ENCODE data around the gene OR5AP2. TPM values are rescaled to one million over a fixed set of nuclear protein-coding genes. Genes with fewer than 3 reads are reported as not detected.

The OR5AP2 gene
- polyA plus RNA-seq, 1 donor from 2014 or later = not detected

DNA sequence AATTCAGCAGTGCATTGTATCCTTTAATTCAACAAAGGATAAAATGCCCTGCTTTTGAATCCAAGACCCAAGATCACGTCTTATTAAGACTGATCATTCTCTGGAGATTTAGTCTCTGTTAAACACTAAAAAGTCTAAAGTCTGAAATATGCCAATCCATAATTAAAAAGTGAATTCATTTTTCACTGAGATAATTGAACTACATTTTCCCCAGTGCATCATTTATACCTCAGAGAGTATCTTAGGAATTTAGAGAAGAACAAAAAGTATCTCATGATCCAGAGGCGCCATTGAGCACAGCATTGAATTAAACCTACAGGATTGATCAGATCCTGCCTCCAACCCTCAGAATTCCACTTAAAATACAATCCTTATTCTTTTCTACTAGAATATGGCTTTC is 5.4 kb downstream of the OR5AP2 start:
- H3K36me3 ChIP-seq (ENCODE audit: insufficient read depth, low read length) = no peaks in the 10 kb centered on the region
- no peaks in the 10 kb centered on the region for H3K79me2 ChIP-seq (replicated peaks; ENCODE audit: insufficient read depth, low read length)
- H3F3A ChIP-seq (ENCODE audit: insufficient read depth, low read length, poor library complexity, severe bottlenecking) = no peaks in the 10 kb centered on the region
- no peak overlapping the region for H2AFZ ChIP-seq (ENCODE audit: low read depth, low read length)
- no peaks in the 10 kb centered on the region for H3K9me2 ChIP-seq (ENCODE audit: insufficient read depth, low read length)
- no peaks in the 10 kb centered on the region for H3K9me3 ChIP-seq (ENCODE audit: low read length)
- H3K9ac ChIP-seq (ENCODE audit: low read length) = no peak overlapping the region
- H4K20me1 ChIP-seq (ENCODE audit: insufficient read depth) = no peaks in the 10 kb centered on the region
- TF ChIP-seq EZH2 (IDR thresholded peaks at IDR 0.05; ENCODE audit: borderline replicate concordance, insufficient read depth, low read length, poor library complexity, severe bottlenecking) (no peak), MXI1 (conservative IDR thresholded peaks at IDR 0.05; ENCODE audit: poor library complexity, severe bottlenecking) (no peak), EP300 (conservative IDR thresholded peaks at IDR 0.05; ENCODE audit: poor library complexity, severe bottlenecking) (no peak), POLR2AphosphoS5 (IDR thresholded peaks at IDR 0.05) (no peak), SMC3 (conservative IDR thresholded peaks at IDR 0.05; ENCODE audit: poor library complexity) (no peak)
- TF ChIP-seq, protein P1, sequence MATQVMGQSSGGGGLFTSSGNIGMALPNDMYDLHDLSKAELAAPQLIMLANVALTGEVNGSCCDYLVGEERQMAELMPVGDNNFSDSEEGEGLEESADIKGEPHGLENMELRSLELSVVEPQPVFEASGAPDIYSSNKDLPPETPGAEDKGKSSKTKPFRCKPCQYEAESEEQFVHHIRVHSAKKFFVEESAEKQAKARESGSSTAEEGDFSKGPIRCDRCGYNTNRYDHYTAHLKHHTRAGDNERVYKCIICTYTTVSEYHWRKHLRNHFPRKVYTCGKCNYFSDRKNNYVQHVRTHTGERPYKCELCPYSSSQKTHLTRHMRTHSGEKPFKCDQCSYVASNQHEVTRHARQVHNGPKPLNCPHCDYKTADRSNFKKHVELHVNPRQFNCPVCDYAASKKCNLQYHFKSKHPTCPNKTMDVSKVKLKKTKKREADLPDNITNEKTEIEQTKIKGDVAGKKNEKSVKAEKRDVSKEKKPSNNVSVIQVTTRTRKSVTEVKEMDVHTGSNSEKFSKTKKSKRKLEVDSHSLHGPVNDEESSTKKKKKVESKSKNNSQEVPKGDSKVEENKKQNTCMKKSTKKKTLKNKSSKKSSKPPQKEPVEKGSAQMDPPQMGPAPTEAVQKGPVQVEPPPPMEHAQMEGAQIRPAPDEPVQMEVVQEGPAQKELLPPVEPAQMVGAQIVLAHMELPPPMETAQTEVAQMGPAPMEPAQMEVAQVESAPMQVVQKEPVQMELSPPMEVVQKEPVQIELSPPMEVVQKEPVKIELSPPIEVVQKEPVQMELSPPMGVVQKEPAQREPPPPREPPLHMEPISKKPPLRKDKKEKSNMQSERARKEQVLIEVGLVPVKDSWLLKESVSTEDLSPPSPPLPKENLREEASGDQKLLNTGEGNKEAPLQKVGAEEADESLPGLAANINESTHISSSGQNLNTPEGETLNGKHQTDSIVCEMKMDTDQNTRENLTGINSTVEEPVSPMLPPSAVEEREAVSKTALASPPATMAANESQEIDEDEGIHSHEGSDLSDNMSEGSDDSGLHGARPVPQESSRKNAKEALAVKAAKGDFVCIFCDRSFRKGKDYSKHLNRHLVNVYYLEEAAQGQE (IDR thresholded peaks at IDR 0.05; ENCODE audit: borderline replicate concordance) = no peak
- TF ChIP-seq, protein P2, sequence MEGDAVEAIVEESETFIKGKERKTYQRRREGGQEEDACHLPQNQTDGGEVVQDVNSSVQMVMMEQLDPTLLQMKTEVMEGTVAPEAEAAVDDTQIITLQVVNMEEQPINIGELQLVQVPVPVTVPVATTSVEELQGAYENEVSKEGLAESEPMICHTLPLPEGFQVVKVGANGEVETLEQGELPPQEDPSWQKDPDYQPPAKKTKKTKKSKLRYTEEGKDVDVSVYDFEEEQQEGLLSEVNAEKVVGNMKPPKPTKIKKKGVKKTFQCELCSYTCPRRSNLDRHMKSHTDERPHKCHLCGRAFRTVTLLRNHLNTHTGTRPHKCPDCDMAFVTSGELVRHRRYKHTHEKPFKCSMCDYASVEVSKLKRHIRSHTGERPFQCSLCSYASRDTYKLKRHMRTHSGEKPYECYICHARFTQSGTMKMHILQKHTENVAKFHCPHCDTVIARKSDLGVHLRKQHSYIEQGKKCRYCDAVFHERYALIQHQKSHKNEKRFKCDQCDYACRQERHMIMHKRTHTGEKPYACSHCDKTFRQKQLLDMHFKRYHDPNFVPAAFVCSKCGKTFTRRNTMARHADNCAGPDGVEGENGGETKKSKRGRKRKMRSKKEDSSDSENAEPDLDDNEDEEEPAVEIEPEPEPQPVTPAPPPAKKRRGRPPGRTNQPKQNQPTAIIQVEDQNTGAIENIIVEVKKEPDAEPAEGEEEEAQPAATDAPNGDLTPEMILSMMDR (IDR thresholded peaks at IDR 0.05; ENCODE audit: poor library complexity, severe bottlenecking) = no peak
- H3K4me3 ChIP-seq (ENCODE audit: low read length) = no peak overlapping the region
- H3K27me3 ChIP-seq (ENCODE audit: insufficient read depth, low read depth, low read length) = no peaks in the 10 kb centered on the region
- H3K4me2 ChIP-seq (ENCODE audit: low read length) = no peak overlapping the region
- no peak overlapping the region for H3K27ac ChIP-seq (ENCODE audit: low read length)

DNA sequence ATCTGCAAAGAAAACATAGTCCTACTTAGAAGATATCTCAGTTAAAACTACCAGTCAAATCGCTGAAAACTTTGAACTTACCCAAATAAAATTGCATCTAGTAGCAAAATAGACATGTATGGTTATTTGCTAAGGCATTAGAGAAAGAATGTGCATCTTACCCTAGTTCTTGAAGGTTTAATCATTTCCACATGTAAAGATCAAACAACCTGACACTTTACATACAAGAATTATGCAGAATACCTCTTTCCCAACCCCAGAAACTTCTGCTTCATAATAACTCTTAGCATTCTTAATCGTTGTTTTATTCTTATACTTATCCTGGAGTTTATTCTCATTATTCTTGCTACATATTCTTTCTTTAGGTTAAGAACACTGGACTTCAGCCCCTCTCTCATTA is 9.9 kb downstream of the OR5AP2 start:
- no peak overlapping the region for H3K4me3 ChIP-seq (ENCODE audit: low read length)
- H3K9ac ChIP-seq (ENCODE audit: low read length) = no peak overlapping the region
- TF ChIP-seq, protein P2 (IDR thresholded peaks at IDR 0.05; ENCODE audit: poor library complexity, severe bottlenecking) = no peak
- TF ChIP-seq SMC3 (conservative IDR thresholded peaks at IDR 0.05; ENCODE audit: poor library complexity) (no peak), MXI1 (conservative IDR thresholded peaks at IDR 0.05; ENCODE audit: poor library complexity, severe bottlenecking) (no peak), EP300 (conservative IDR thresholded peaks at IDR 0.05; ENCODE audit: poor library complexity, severe bottlenecking) (no peak), POLR2AphosphoS5 (IDR thresholded peaks at IDR 0.05) (no peak), RAD21 (conservative IDR thresholded peaks at IDR 0.05) (no peak), EZH2 (IDR thresholded peaks at IDR 0.05; ENCODE audit: borderline replicate concordance, insufficient read depth, low read length, poor library complexity, severe bottlenecking) (no peak), TAF1 (IDR thresholded peaks at IDR 0.05; ENCODE audit: low read depth) (no peak)
- TF ChIP-seq, protein P1 (IDR thresholded peaks at IDR 0.05; ENCODE audit: borderline replicate concordance) = no peak
- no peak overlapping the region for H2AFZ ChIP-seq (ENCODE audit: low read depth, low read length)
- H3F3A ChIP-seq (ENCODE audit: insufficient read depth, low read length, poor library complexity, severe bottlenecking) = no peaks in the 10 kb centered on the region
- no peaks in the 10 kb centered on the region for H3K9me3 ChIP-seq (ENCODE audit: low read length)
- H4K20me1 ChIP-seq (ENCODE audit: insufficient read depth) = no peaks in the 10 kb centered on the region
- H3K79me2 ChIP-seq (replicated peaks; ENCODE audit: insufficient read depth, low read length) = no peaks in the 10 kb centered on the region
- H3K4me2 ChIP-seq (ENCODE audit: low read length) = no peak overlapping the region
- no peaks in the 10 kb centered on the region for H3K9me2 ChIP-seq (ENCODE audit: insufficient read depth, low read length)
- H3K27ac ChIP-seq (ENCODE audit: low read length) = no peak overlapping the region
- no peaks in the 10 kb centered on the region for H3K36me3 ChIP-seq (ENCODE audit: insufficient read depth, low read length)
- no peaks in the 10 kb centered on the region for H3K27me3 ChIP-seq (ENCODE audit: insufficient read depth, low read depth, low read length)

All from neural cell (in vitro differentiated cells).